Aorta (tissue), 5 donors: ENCODE data around the gene FIBCD1. TPM values are rescaled to one million over a fixed set of nuclear protein-coding genes. Genes with fewer than 3 reads are reported as not detected.
"Not testable (repeated sequence)": the region's sequence is repeated elsewhere in the genome, so short reads cannot be mapped to it uniquely, and the experiment has no call there.

Experiments
- ATAC-seq: fragments of 200-7000 bp; cut with Tn5 transposase; one replicate; pipeline ENCODE4 v1.9.1; 2022; ENCODE audit warnings: moderate library complexity; ENCODE audit not compliant: low FRiP score
- DNase-seq, 2 donors: peaks; one replicate each; pipeline ENCODE4 v3.0.0-alpha.2; 2020
- H3K27ac ChIP-seq, 2 donors: one replicate each; pipeline ENCODE4 v1.5.1; 2013; ENCODE audit warnings: low read length in 2 of 2, mild to moderate bottlenecking in 2 of 2, moderate library complexity in 2 of 2, control low read depth in 1 of 2, inconsistent platforms in 1 of 2, low read depth in 1 of 2
- H3K27me3 ChIP-seq, 2 donors: one replicate each; pipeline ENCODE4 v1.6.1; 2013; ENCODE audit warnings: control low read depth in 1 of 2, low read length in 1 of 2, mild to moderate bottlenecking in 1 of 2, moderate library complexity in 1 of 2; ENCODE audit not compliant: insufficient read depth in 2 of 2, control insufficient read depth in 1 of 2
- H3K36me3 ChIP-seq, 2 donors: one replicate each; pipeline ENCODE4 v1.6.1; 2013; ENCODE audit warnings: control low read depth in 1 of 2, low read length in 1 of 2, mild to moderate bottlenecking in 1 of 2; ENCODE audit not compliant: insufficient read depth in 2 of 2, control insufficient read depth in 1 of 2
- H3K4me1 ChIP-seq, 2 donors: one replicate each; pipeline ENCODE4 v1.6.1; 2013; ENCODE audit warnings: low read length in 2 of 2, control low read depth in 1 of 2, mild to moderate bottlenecking in 1 of 2, moderate library complexity in 1 of 2; ENCODE audit not compliant: insufficient read depth in 2 of 2, control insufficient read depth in 1 of 2
- H3K4me3 ChIP-seq, 2 donors: one replicate each; pipeline ENCODE4 v1.5.1; 2013; ENCODE audit warnings: low read length in 2 of 2, control low read depth in 1 of 2, mild to moderate bottlenecking in 1 of 2
- H3K9me3 ChIP-seq: one replicate; pipeline ENCODE4 v1.6.1; 2013; ENCODE audit warnings: mild to moderate bottlenecking, low read length; ENCODE audit not compliant: control insufficient read depth
- WGBS, 2 donors: extraction: QIAGEN DNeasy Blood & Tissue Kit; methylation state at CpG; one replicate each; pipeline ENCODE4 v1.1.7; 2013; 5-methylcytosine and 5-hydroxymethylcytosine counted together
- intact Hi-C, 2 donors: fragments of 100-400 bp; cut with DNase I; formaldehyde crosslinking; loops; one replicate each; pipeline versions ENCODE4 v1.14.2 to v1.15.0; 2022
- polyA plus RNA-seq, 2 donors: library from polyadenylated mRNA; stranded (reverse); fragments of 200-250 nt; gene quantifications; one replicate each; pipeline ENCODE4 v1.2.3, GENCODE V29; 2013
- total RNA-seq, 2 donors: library from RNA; stranded (reverse); fragmentation: NEBNext Ultra II Directional; extraction: Animal tissue kit (Norgen Biotek cat#: 25700); gene quantifications; one replicate each; pipeline ENCODE4 v1.2.1, GENCODE V29; 2021
- donor health status: healthy with polysubstance abuse.
- donor health status: Bipolar disorder and iron deficiency.
- donor health status: DM: no; HTN: no; CAD: no.
- donor health status: DM: no; HTN: no; CAD: no.
- donor health status: DM: yes; HTN: yes; CAD: no.

Gene FIBCD1
- total and polyA plus RNA-seq, 4 donors, result 0.13 TPM; not detected in 3

GRCh38 chr9:130958564-130958963 lies 19.5 kb upstream of the FIBCD1 start:
- H3K27ac ChIP-seq, H3K9me3 ChIP-seq, H3K36me3 ChIP-seq, DNase-seq, intact Hi-C loops, ATAC-seq, H3K4me3 ChIP-seq, H3K4me1 ChIP-seq, H3K27me3 ChIP-seq: not testable (repeated sequence)
- WGBS, 2 donors, result 87 to 100% methylated on average over 1 to 4 of the region's 4 CpGs

- no peaks in the 10 kb centered on the region for H3K9me3 ChIP-seq
- intact Hi-C loops, result no loop called here
- ATAC-seq, result no peak
- no peaks in the 10 kb centered on the region for H3K36me3 ChIP-seq
- H3K27ac ChIP-seq, result no peak overlapping the region
- no peak overlapping the region for H3K4me3 ChIP-seq
- no peaks in the 10 kb centered on the region for H3K4me1 ChIP-seq
- 82 to 84% methylated on average over 11 of the region's 11 CpGs for WGBS, 2 donors
- H3K27me3 ChIP-seq, result no peaks in the 10 kb centered on the region
- no peak for DNase-seq
Measured at GRCh38 chr9:130957451-130958203, 18.6 kb upstream of the FIBCD1 start.

- Histone ChIP-seq H3K36me3 (no peaks in the 10 kb centered on the region), H3K4me3 (no peak overlapping the region), H3K27ac (no peak overlapping the region), H3K27me3 (no peaks in the 10 kb centered on the region), H3K4me1 (no peaks in the 10 kb centered on the region), H3K9me3 (no peaks in the 10 kb centered on the region)
- ATAC-seq (no peak), DNase-seq (no peak)
- intact Hi-C loops, result no loop called here
- WGBS, 2 donors, result 73 to 75% methylated on average over 21 of the region's 21 CpGs
Measured at GRCh38 chr9:130956636-130957450, 17.8 kb upstream of the FIBCD1 start.

GRCh38 chr9:130955947-130956621 lies 17.0 kb upstream of the FIBCD1 start:
- ATAC-seq (no peak), DNase-seq (no peak)
- intact Hi-C loops, result no loop called here
- Histone ChIP-seq H3K9me3 (no peaks in the 10 kb centered on the region), H3K27me3 (no peaks in the 10 kb centered on the region), H3K4me1 (no peaks in the 10 kb centered on the region), H3K36me3 (no peaks in the 10 kb centered on the region), H3K4me3 (no peak overlapping the region), H3K27ac (no peak overlapping the region)
- WGBS, 2 donors, result 55 to 59% methylated on average over 18 of the region's 18 CpGs

GRCh38 chr9:130954925-130955324 lies 15.9 kb upstream of the FIBCD1 start:
- H3K4me3 ChIP-seq, H3K36me3 ChIP-seq, H3K27me3 ChIP-seq, DNase-seq, intact Hi-C loops, H3K9me3 ChIP-seq, H3K4me1 ChIP-seq, H3K27ac ChIP-seq: not testable (repeated sequence)
- 97 to 100% methylated on average over 2 of the region's 2 CpGs for WGBS, 2 donors
- ATAC-seq, result peak; percentile 39

- 93 to 94% methylated on average over 1 of the region's 1 CpG for WGBS, 2 donors
- H3K27ac ChIP-seq, result no peak overlapping the region
- no peak for DNase-seq
Measured at GRCh38 chr9:130954317-130954716, 15.3 kb upstream of the FIBCD1 start.

GRCh38 chr9:130952065-130952762 lies 13.2 kb upstream of the FIBCD1 start:
- intact Hi-C loops, result no loop called here
- ATAC-seq, result no peak
- 73 to 77% methylated on average over 6 of the region's 6 CpGs for WGBS, 2 donors
- Histone ChIP-seq H3K27ac (no peak overlapping the region), H3K9me3 (peaks cover 4% of the 10 kb centered on the region), H3K4me1 (no peaks in the 10 kb centered on the region), H3K4me3 (no peak overlapping the region), H3K36me3 (no peaks in the 10 kb centered on the region), H3K27me3 (no peaks in the 10 kb centered on the region)
- no peak for DNase-seq

More at GRCh38 chr9:130954317-130954716, 15.3 kb upstream of the FIBCD1 start:
- H3K36me3 ChIP-seq, result no peaks in the 10 kb centered on the region
- no peaks in the 10 kb centered on the region for H3K4me1 ChIP-seq
- peaks cover 4% of the 10 kb centered on the region for H3K9me3 ChIP-seq
- H3K4me3 ChIP-seq, result no peak overlapping the region
- intact Hi-C loops, result no loop called here
- no peak for ATAC-seq
- no peaks in the 10 kb centered on the region for H3K27me3 ChIP-seq

- DNase-seq, result no peak
- 83 to 90% methylated on average over 1 of the region's 1 CpG for WGBS, 2 donors
- H3K4me1 ChIP-seq, result no peaks in the 10 kb centered on the region
- no peaks in the 10 kb centered on the region for H3K36me3 ChIP-seq
- no peak overlapping the region for H3K4me3 ChIP-seq
- intact Hi-C loops, result no loop called here
- ATAC-seq, result no peak
- H3K27ac ChIP-seq, result no peak overlapping the region
- H3K27me3 ChIP-seq, result no peaks in the 10 kb centered on the region
- peaks cover 4% of the 10 kb centered on the region for H3K9me3 ChIP-seq
Measured at GRCh38 chr9:130950039-130950311, 10.9 kb upstream of the FIBCD1 start.
